H1 (cell line): ENCODE results near the gene COPS2. TPM values are rescaled to one million over a fixed set of nuclear protein-coding genes. Genes with fewer than 3 reads are reported as not detected.

Source experiments
- CTCF ChIA-PET: fragments of 300-600 bp; sonication (Branson Sonifier 250); formaldehyde crosslinking; loops from one replicate; lab custom pipeline; 2021; ENCODE audit not compliant: partially characterized antibody; lab: Charles Lee
- POLR2A ChIA-PET: fragments of 300-600 bp; sonication (Branson Sonifier 250); formaldehyde crosslinking; loops from one replicate; lab custom pipeline; 2021; ENCODE audit warnings: inconsistent platforms; ENCODE audit not compliant: partially characterized antibody; lab: Charles Lee
- DNase-seq, 2 experiments: peaks; one replicate each; pipeline versions ENCODE4 v3.0.0 to v3.0.0-alpha.2; 2010 to 2022; ENCODE audit warnings: low spot score in 2 of 2, low read depth in 1 of 2, mixed read lengths in 1 of 2
- FAIRE-seq: peaks from 2 replicates; lab custom pipeline; 2011; peaks lifted over from hg19 to GRCh38; lab: Jason Lieb, UNC
- H2AFZ ChIP-seq: 2 replicates; pipeline ENCODE4 v1.8.1; 2012; ENCODE audit warnings: low read length, inconsistent platforms
- H2AK5ac ChIP-seq: 2 replicates; pipeline ENCODE4 v1.6.1; 2013; ENCODE audit warnings: low read depth, low read length
- H2BK120ac ChIP-seq: replicated peaks from 2 replicates; pipeline ENCODE3; 2013; ENCODE audit warnings: low read depth, low read length, inconsistent platforms
- H2BK12ac ChIP-seq: 2 replicates; pipeline ENCODE4 v1.6.1; 2013; ENCODE audit warnings: low read depth, low read length
- H2BK15ac ChIP-seq: 2 replicates; pipeline ENCODE4 v1.6.1; 2013; ENCODE audit warnings: low read length
- H2BK20ac ChIP-seq: 2 replicates; pipeline ENCODE4 v1.6.1; 2013; ENCODE audit warnings: low read length
- H2BK5ac ChIP-seq: 2 replicates; pipeline ENCODE4 v1.6.1; 2013; ENCODE audit warnings: low read depth, low read length
- H3K14ac ChIP-seq: 2 replicates; pipeline ENCODE4 v1.6.1; 2013; ENCODE audit warnings: inconsistent platforms; ENCODE audit not compliant: insufficient read length
- H3K18ac ChIP-seq: 2 replicates; pipeline ENCODE4 v1.6.1; 2013; ENCODE audit warnings: low read length; ENCODE audit errors: extremely low read depth
- H3K23ac ChIP-seq: 2 replicates; pipeline ENCODE4 v1.6.1; 2013; ENCODE audit warnings: inconsistent platforms; ENCODE audit not compliant: insufficient read length
- H3K23me2 ChIP-seq: 2 replicates; pipeline ENCODE4 v1.6.1; 2013; ENCODE audit warnings: low read depth, low read length
- H3K27ac ChIP-seq: 2 replicates; pipeline ENCODE4 v1.6.1; 2011; ENCODE audit warnings: low read depth, low read length, inconsistent platforms
- H3K27me3 ChIP-seq, 4 experiments: replicated peaks in 1 of 4; 1 replicate in 1 of 4; 2 replicates in 3 of 4; pipeline versions ENCODE4 v1.6.1 to v1.8.1; 2011 to 2013; ENCODE audit warnings: low read length in 3 of 4, mild to moderate bottlenecking in 3 of 4, inconsistent platforms in 2 of 4, mixed read lengths in 2 of 4, moderate library complexity in 1 of 4; ENCODE audit not compliant: control insufficient read depth in 3 of 4, insufficient read depth in 3 of 4; ENCODE audit errors: extremely low read depth in 1 of 4
- H3K36me3 ChIP-seq, 4 experiments: 2 replicates each; pipeline versions ENCODE4 v1.6.1 to v1.8.1; 2011 to 2013; ENCODE audit warnings: mild to moderate bottlenecking in 4 of 4, low read length in 3 of 4, moderate library complexity in 2 of 4, control low read depth in 1 of 4, inconsistent platforms in 1 of 4; ENCODE audit not compliant: insufficient read depth in 4 of 4, control insufficient read depth in 2 of 4
- H3K4ac ChIP-seq: replicated peaks from 2 replicates; pipeline ENCODE3; 2013; ENCODE audit warnings: low read length, low read depth, mixed read lengths, inconsistent platforms; ENCODE audit not compliant: insufficient read length
- H3K4me1 ChIP-seq, 4 experiments: replicated peaks in 1 of 4; 1 replicate in 1 of 4; 2 replicates in 3 of 4; pipeline versions ENCODE4 v1.6.1 to v1.8.1; 2011 to 2013; ENCODE audit warnings: low read length in 3 of 4, inconsistent platforms in 2 of 4, mixed read lengths in 1 of 4; ENCODE audit not compliant: insufficient read depth in 4 of 4, control insufficient read depth in 3 of 4
- H3K4me2 ChIP-seq, 2 experiments: 2 replicates each; pipeline versions ENCODE4 v1.6.1 to v1.8.1; 2011 to 2013; ENCODE audit warnings: low read depth in 2 of 2, low read length in 2 of 2, control low read depth in 1 of 2, inconsistent platforms in 1 of 2, mild to moderate bottlenecking in 1 of 2; ENCODE audit not compliant: insufficient read depth in 1 of 2
- H3K4me3 ChIP-seq, 4 experiments: fragments of 200-600, 300-600 bp in 1 of 4; sonication (generic), shearing (Covaris generic), sonication (Bioruptor Twin) in 1 of 4; 2 replicates each; pipeline versions ENCODE4 v1.5.1 to v1.8.1; 2011 to 2016; ENCODE audit warnings: low read length in 4 of 4, low read depth in 3 of 4, control low read depth in 2 of 4, inconsistent platforms in 2 of 4, mild to moderate bottlenecking in 2 of 4, mixed read lengths in 1 of 4, moderate library complexity in 1 of 4; ENCODE audit not compliant: insufficient read depth in 2 of 4; ENCODE audit errors: extremely low read depth in 1 of 4
- H3K56ac ChIP-seq: replicated peaks from 2 replicates; pipeline ENCODE3; 2013; ENCODE audit warnings: low read depth, mild to moderate bottlenecking, mixed read lengths, low read length, inconsistent platforms; ENCODE audit not compliant: insufficient read length
- H3K79me1 ChIP-seq: 2 replicates; pipeline ENCODE4 v1.6.1; 2013; ENCODE audit warnings: low read depth, low read length, control low read depth
- H3K79me2 ChIP-seq, 2 experiments: 2 replicates each; pipeline versions ENCODE4 v1.6.1 to v1.8.1; 2012 to 2013; ENCODE audit warnings: low read length in 2 of 2, mild to moderate bottlenecking in 2 of 2, inconsistent platforms in 1 of 2; ENCODE audit not compliant: insufficient read depth in 2 of 2, control insufficient read depth in 1 of 2
- H3K9ac ChIP-seq, 4 experiments: replicated peaks in 1 of 4; 1 replicate in 1 of 4; 2 replicates in 3 of 4; pipeline versions ENCODE4 v1.6.1 to v1.8.1; 2011 to 2013; ENCODE audit warnings: low read depth in 3 of 4, low read length in 3 of 4, control low read depth in 2 of 4, mild to moderate bottlenecking in 2 of 4, moderate library complexity in 2 of 4, inconsistent platforms in 1 of 4; ENCODE audit errors: extremely low read depth in 1 of 4
- H3K9me3 ChIP-seq, 2 experiments: 2 replicates each; pipeline versions ENCODE4 v1.6.1 to v1.8.1; 2012 to 2013; ENCODE audit warnings: mild to moderate bottlenecking in 2 of 2, moderate library complexity in 2 of 2, control low read depth in 1 of 2, inconsistent platforms in 1 of 2, low read depth in 1 of 2, low read length in 1 of 2, mixed read lengths in 1 of 2; ENCODE audit not compliant: insufficient read depth in 2 of 2
- H4K20me1 ChIP-seq, 2 experiments: replicated peaks in 1 of 2; 2 replicates each; pipeline versions ENCODE3 to v1.8.1; 2011 to 2013; ENCODE audit warnings: inconsistent platforms in 2 of 2, low read length in 2 of 2, mild to moderate bottlenecking in 1 of 2; ENCODE audit not compliant: insufficient read depth in 2 of 2, control insufficient read depth in 1 of 2
- H4K5ac ChIP-seq: 2 replicates; pipeline ENCODE4 v1.6.1; 2013; ENCODE audit warnings: low read length, low read depth, mixed read lengths, inconsistent platforms; ENCODE audit not compliant: insufficient read length
- H4K8ac ChIP-seq: 2 replicates; pipeline ENCODE4 v1.8.0; 2013; ENCODE audit warnings: mild to moderate bottlenecking, moderate library complexity, low read length, inconsistent platforms; ENCODE audit not compliant: insufficient read depth; ENCODE audit errors: extremely low read depth
- H4K91ac ChIP-seq: replicated peaks from 2 replicates; pipeline ENCODE3; 2013; ENCODE audit warnings: low read length, mixed read lengths, inconsistent platforms; ENCODE audit not compliant: insufficient read length
- BACH1 ChIP-seq: IDR thresholded peaks from 2 replicates; pipeline ENCODE4 v1.6.1; 2012; ENCODE audit warnings: low read length, improper control_type of control experiment
- EP300 ChIP-seq, 2 experiments: IDR thresholded peaks; 1 replicate in 1 of 2; 2 replicates in 1 of 2; pipeline ENCODE4 v1.6.1; 2011 to 2012; ENCODE audit warnings: low read depth in 2 of 2, low read length in 2 of 2, mild to moderate bottlenecking in 2 of 2, borderline replicate concordance in 1 of 2, inconsistent platforms in 1 of 2, moderate library complexity in 1 of 2
- FOSL1 ChIP-seq: IDR thresholded peaks from 2 replicates; pipeline ENCODE4 v1.6.1; 2011; ENCODE audit warnings: mild to moderate bottlenecking, low read depth, low read length, moderate library complexity; ENCODE audit not compliant: insufficient read depth
- KDM5A ChIP-seq: fragments of 200-600 bp; IDR thresholded peaks from 2 replicates; pipeline ENCODE4 v1.7.1; 2012; ENCODE audit warnings: mild to moderate bottlenecking, low read length, inconsistent platforms, mixed read lengths
- WGBS, 2 experiments: shearing (Covaris generic) in 1 of 2; methylation state at CpG; one replicate each; pipeline versions ENCODE4 v1.1.6 to v1.1.7; 2013 to 2015; ENCODE audit warnings: low lambda C conversion rate in 2 of 2, mixed read lengths in 2 of 2, inconsistent platforms in 1 of 2, low coverage in 1 of 2, missing lambda C conversion rate in 1 of 2; ENCODE audit not compliant: insufficient replicate concordance in 2 of 2, insufficient coverage in 1 of 2, insufficient read length in 1 of 2; ENCODE audit errors: extremely low coverage in 1 of 2, missing lambda C conversion rate in 1 of 2; 5-methylcytosine and 5-hydroxymethylcytosine counted together
- polyA plus RNA-seq, 7 experiments: library from polyadenylated mRNA; depleted of rRNA in 3 of 7; stranded (reverse) in 5 of 7; unstranded in 2 of 7; fragments of >200 nt in 5 of 7; fragments of 200-250 nt in 2 of 7; gene quantifications; 1 replicate in 5 of 7; 2 replicates in 1 of 7; 4 replicates in 1 of 7; pipeline versions ENCODE4 v1.2.1 to v1.2.3, GENCODE V29; 2011 to 2013; ENCODE audit warnings: missing spikeins in 2 of 7, mixed read lengths in 2 of 7
- total RNA-seq: library from RNA; stranded (reverse); fragmentation: NEBNext Ultra II Directional; extraction: Animal tissue kit (Norgen Biotek cat#: 25700); gene quantifications from 2 replicates; pipeline ENCODE4 v1.2.1, GENCODE V29; 2021

COPS2 gene
- total and polyA plus RNA-seq, 2 of the 8 experiments (the other 6 are each of a cell fraction or from before 2014, with no cell fraction given), result 17.7 to 85.1 TPM

- Histone ChIP-seq H2BK5ac (no peak overlapping the region), H4K8ac (no peak overlapping the region), H2AK5ac (no peak overlapping the region), H3K18ac (no peak overlapping the region), H3K36me3 (no peaks in the 10 kb centered on the region), H2BK120ac (no peak overlapping the region), H3K27ac (no peak overlapping the region), H3K23me2 (no peaks in the 10 kb centered on the region), H3K79me1 (no peaks in the 10 kb centered on the region; the same call in 1 of the 2 replicates), H3K4ac (no peak overlapping the region), H3K27me3 (no peaks in the 10 kb centered on the region), H3K23ac (no peak overlapping the region), H2BK20ac (no peak overlapping the region), H3K4me1 (no peaks in the 10 kb centered on the region), H3K14ac (no peak overlapping the region), H3K56ac (no peak overlapping the region), H3K79me2 (no peaks in the 10 kb centered on the region), H4K91ac (no peak overlapping the region), H4K5ac (no peak overlapping the region), H2BK15ac (no peak overlapping the region), H4K20me1 (no peaks in the 10 kb centered on the region), H3K9ac (no peak overlapping the region), H2AFZ (no peak overlapping the region), H3K4me2 (no peak overlapping the region), H2BK12ac (no peak overlapping the region), H3K9me3 (no peaks in the 10 kb centered on the region), H3K4me3 (no peak overlapping the region)
- TF ChIP-seq KDM5A, result no peak
- no peak for TF ChIP-seq EP300 (IDR thresholded peaks at IDR 0.05; ENCODE audit: borderline replicate concordance in 1 of 2, low read depth in 2 of 2, low read length in 2 of 2)
- no peak for TF ChIP-seq FOSL1
- no peak for TF ChIP-seq BACH1
- WGBS, 2 experiments, result 65% methylated on average over 1 of the region's 1 CpG; no CpG with 5 or more reads in 1 of the 2 experiments
- POLR2A ChIA-PET, result interaction anchor here (1.2 kb wide), 1 partner anchor 8 kb away, joined by 6 read pairs; the partner anchor contains the start of gene COPS2
- FAIRE-seq (no peak), DNase-seq (no peak)
- CTCF ChIA-PET, result no interaction called here
Measured at GRCh38 chr15:49163678-49164077, 8.3 kb upstream of the COPS2 start.
